ENCODE data around the gene RAPGEF1. TPM values are rescaled to one million over a fixed set of nuclear protein-coding genes. Genes with fewer than 3 reads are reported as not detected.
A peak's percentile ranks its signal among the peaks of the same experiment; 100 is the strongest.
"Not testable (repeated sequence)": the region's sequence is repeated elsewhere in the genome, so short reads cannot be mapped to it uniquely, and the experiment has no call there.

RAPGEF1 gene
- total and polyA plus RNA-seq, 7 experiments from 2014 or later = 1.2 to 181 (median 84.8) TPM

DNA sequence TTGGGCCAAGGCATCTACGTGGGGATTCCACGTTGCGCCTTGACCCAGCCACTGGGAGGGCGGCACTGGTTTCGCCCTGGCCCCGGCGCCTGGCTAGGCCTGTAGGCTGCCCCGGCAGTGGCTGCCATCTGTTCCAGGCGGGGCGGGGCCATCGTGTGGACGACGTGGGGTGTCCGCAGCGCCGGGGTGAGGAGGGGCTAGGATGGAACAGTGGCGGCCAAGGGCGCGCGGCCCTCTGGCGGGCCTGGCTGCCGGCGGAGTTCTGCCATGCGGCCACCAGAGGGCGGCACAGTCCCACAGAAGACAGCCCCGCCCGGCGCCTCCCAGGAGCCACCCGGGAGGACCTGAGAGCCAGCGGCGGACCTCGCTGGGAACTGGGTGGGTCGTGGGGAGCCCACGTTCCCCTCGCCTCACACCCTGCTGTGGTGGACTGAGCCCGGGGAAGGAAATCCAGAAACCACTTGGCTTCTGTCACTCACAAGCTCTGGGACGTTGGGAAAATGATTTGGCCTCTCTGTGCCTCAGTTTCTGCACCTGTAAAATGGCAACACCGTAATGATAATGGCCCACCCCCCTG, 22.6 kb upstream of the RAPGEF1 start:
- no peak overlapping the region for H3K4me3 ChIP-seq (ENCODE audit: low read length)
- H3K4me1 Mint-ChIP-seq = no peaks in the 10 kb centered on the region
- no peak overlapping the region for H3K27ac Mint-ChIP-seq
- H3K9me3 ChIP-seq (ENCODE audit: control insufficient read depth in 2 of 3, low read length in 3 of 3) = no peaks in the 10 kb centered on the region
- H3K36me3 Mint-ChIP-seq = no peaks in the 10 kb centered on the region
- no peak overlapping the region for H3K27ac ChIP-seq (ENCODE audit: low read depth, low read length)
- H3K36me3 ChIP-seq (ENCODE audit: control insufficient read depth in 2 of 3, insufficient read depth in 3 of 3, low read length in 3 of 3) = no peaks in the 10 kb centered on the region
- peak; percentile 47 to 87 (median 68) for DNase-seq
- peak; percentile 98 for ATAC-seq
- CTCF ChIA-PET = interaction anchor here (0.9 to 2.1 kb wide), 7 partner anchors 379 to 511 kb away, joined by 3 to 8 read pairs (median 4); no protein-coding TSS in a partner anchor
- H3K4me3 Mint-ChIP-seq = peak overlapping the region in 1 of 10 donors; percentile 19
- intact Hi-C loops (cut with micrococcal nuclease) = loop anchor here (1.0 to 5.0 kb wide), 5 partner anchors 190 to 1210 kb away; no protein-coding TSS in a partner anchor
- POLR2A ChIA-PET = no interaction called here
- no peaks in the 10 kb centered on the region for H3K9me3 Mint-ChIP-seq
- H3K4me1 ChIP-seq (ENCODE audit: control insufficient read depth in 2 of 2, insufficient read depth in 2 of 2, low read length in 2 of 2) = no peaks in the 10 kb centered on the region
- peaks cover 0 to 39% (median 9%) of the 10 kb centered on the region in 5 donors for H3K27me3 Mint-ChIP-seq
- H3K27me3 ChIP-seq (ENCODE audit: control insufficient read depth in 2 of 2, insufficient read depth in 2 of 2, low read length in 2 of 2) = no peaks in the 10 kb centered on the region

DNA sequence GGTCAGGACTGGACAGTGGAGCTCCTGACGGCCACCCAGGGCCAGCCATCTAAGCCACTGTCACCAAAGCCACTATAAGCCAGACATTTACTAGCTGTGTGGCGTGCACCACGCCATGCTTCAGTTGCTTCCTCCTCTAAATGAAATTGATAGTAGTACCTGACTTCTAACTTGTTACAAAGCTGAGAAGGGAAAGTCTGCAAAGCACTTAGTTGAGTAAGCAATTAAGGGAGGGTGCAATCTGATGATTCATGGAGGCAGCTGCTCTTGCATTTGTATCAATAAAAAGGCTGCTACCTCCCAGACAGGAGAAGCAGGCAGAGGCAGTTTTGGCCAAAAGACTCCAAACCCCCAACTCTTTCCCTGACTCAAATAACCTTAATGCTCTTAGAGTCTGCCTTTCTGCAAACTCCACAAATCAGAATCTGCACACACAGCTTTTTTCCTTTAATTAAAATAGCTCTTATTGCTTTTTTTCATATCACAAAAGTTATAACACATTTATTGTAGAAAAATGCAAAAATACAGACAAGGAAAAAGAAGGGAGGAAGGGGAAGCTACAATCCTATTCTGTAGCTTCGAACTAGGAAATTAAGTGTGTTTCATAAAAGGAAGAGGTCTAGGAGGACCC, 19.3 kb upstream of the RAPGEF1 start:
- ChIA-PET CTCF (interaction anchor here (0.7 to 1.8 kb wide), 9 partner anchors 9 to 1601 kb away, joined by 3 to 7 read pairs (median 4); no protein-coding TSS in a partner anchor), POLR2A (interaction anchor here (1.7 kb wide), 1 partner anchor 16 kb away, joined by 5 read pairs; no protein-coding TSS in a partner anchor)
- H3K36me3 Mint-ChIP-seq = no peaks in the 10 kb centered on the region
- peaks cover 5 to 7% (median 6%) of the 10 kb centered on the region in 7 donors for H3K4me1 Mint-ChIP-seq
- Histone ChIP-seq H3K36me3 (ENCODE audit: control insufficient read depth in 2 of 3, insufficient read depth in 3 of 3, low read length in 3 of 3) (no peaks in the 10 kb centered on the region), H3K4me3 (ENCODE audit: low read length) (no peak overlapping the region), H3K9me3 (ENCODE audit: control insufficient read depth in 2 of 3, low read length in 3 of 3) (no peaks in the 10 kb centered on the region), H3K27me3 (ENCODE audit: control insufficient read depth in 2 of 2, insufficient read depth in 2 of 2, low read length in 2 of 2) (no peaks in the 10 kb centered on the region), H3K27ac (ENCODE audit: low read depth, low read length) (no peak overlapping the region), H3K4me1 (ENCODE audit: control insufficient read depth in 2 of 2, insufficient read depth in 2 of 2, low read length in 2 of 2) (peaks cover 0 to 4% of the 10 kb centered on the region in 2 donors)
- no peak for DNase-seq
- ATAC-seq = no peak
- intact Hi-C loops (cut with micrococcal nuclease) = no loop called here
- H3K4me3 Mint-ChIP-seq = no peak overlapping the region
- no peak overlapping the region for H3K27ac Mint-ChIP-seq
- H3K9me3 Mint-ChIP-seq = no peaks in the 10 kb centered on the region
- peaks cover 0 to 28% (median 0%) of the 10 kb centered on the region in 5 donors for H3K27me3 Mint-ChIP-seq

DNA sequence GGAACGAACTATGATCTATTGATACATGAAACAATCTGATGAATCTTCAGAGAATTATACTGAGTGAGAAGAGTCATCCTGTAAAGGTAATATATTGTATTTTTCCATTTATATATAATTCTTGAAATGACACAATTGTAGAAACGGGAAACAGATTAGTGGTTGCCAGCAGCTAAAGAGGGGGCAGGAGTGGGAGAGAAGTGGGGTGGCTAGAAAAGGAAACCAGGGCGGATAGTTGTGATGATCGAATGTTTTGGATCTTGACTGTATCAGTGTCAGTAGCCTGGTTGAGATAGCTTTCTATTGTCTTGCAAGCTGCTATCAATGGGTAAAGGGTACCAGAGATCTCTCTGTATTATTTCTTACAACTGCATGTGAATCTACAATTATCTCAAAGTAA, 17.7 kb upstream of the RAPGEF1 start:
- Histone ChIP-seq H3K9me3 (ENCODE audit: control insufficient read depth in 2 of 3, low read length in 3 of 3) (no peaks in the 10 kb centered on the region), H3K27me3 (ENCODE audit: control insufficient read depth in 2 of 2, insufficient read depth in 2 of 2, low read length in 2 of 2) (no peaks in the 10 kb centered on the region), H3K4me3 (ENCODE audit: low read length) (no peak overlapping the region), H3K27ac (ENCODE audit: low read depth, low read length) (no peak overlapping the region), H3K4me1 (ENCODE audit: control insufficient read depth in 2 of 2, insufficient read depth in 2 of 2, low read length in 2 of 2) (peaks cover 0 to 4% of the 10 kb centered on the region in 2 donors), H3K36me3 (ENCODE audit: control insufficient read depth in 2 of 3, insufficient read depth in 3 of 3, low read length in 3 of 3) (no peaks in the 10 kb centered on the region)
- Mint-ChIP-seq H3K27me3 (peaks cover 0 to 28% (median 0%) of the 10 kb centered on the region in 5 donors), H3K9me3 (no peaks in the 10 kb centered on the region), H3K27ac (no peak overlapping the region), H3K4me3 (no peak overlapping the region), H3K4me1 (peaks cover 5 to 7% (median 6%) of the 10 kb centered on the region in 7 donors), H3K36me3 (no peaks in the 10 kb centered on the region)
- no peak for DNase-seq
- no peak for ATAC-seq
- intact Hi-C loops (cut with micrococcal nuclease) = no loop called here
- ChIA-PET CTCF (interaction anchor here (0.6 to 1.1 kb wide), 7 partner anchors 8 to 849 kb away, joined by 3 to 4 read pairs (median 3); no protein-coding TSS in a partner anchor), POLR2A (interaction anchor here (0.6 kb wide), 2 partner anchors 180 to 707 kb away, joined by 3 read pairs; no protein-coding TSS in a partner anchor)

DNA sequence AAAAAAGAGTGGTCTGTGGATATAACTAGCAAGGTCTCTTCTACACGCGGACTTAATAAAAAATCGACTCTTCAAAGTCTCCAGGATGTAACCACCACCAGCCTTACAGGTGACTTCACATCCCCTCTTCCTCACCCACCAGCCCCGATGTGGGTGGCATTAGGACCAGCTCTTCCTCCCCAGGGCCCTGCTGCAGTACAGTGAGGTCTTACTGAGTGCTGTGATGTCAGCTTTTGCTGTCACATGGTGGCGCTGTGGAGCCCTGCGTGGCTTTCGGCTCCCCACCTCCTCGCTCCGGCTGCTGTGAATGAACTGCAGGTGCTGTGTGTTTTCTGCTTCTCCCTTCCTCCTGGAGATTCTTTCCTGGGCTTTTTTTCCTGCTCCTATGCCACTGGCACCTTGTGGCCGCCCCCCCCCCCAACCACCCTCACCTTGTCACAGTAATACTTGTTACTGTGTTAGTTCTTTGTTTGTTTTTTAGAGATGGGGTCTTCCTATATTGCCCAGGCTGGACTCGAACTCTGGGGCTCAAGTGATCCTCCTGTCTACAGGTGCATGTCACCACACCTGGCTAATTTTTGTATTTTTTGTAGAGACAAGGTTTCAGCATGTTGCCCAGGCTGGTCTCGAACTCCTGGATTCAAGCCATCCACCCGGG, 15.8 kb upstream of the RAPGEF1 start:
- Histone ChIP-seq H3K9me3 (ENCODE audit: control insufficient read depth in 2 of 3, low read length in 3 of 3) (no peaks in the 10 kb centered on the region), H3K36me3 (ENCODE audit: control insufficient read depth in 2 of 3, insufficient read depth in 3 of 3, low read length in 3 of 3) (no peaks in the 10 kb centered on the region), H3K4me3 (ENCODE audit: low read length) (no peak overlapping the region), H3K27ac (ENCODE audit: low read depth, low read length) (no peak overlapping the region), H3K4me1 (ENCODE audit: control insufficient read depth in 2 of 2, insufficient read depth in 2 of 2, low read length in 2 of 2) (peaks cover 0 to 4% of the 10 kb centered on the region in 2 donors), H3K27me3 (ENCODE audit: control insufficient read depth in 2 of 2, insufficient read depth in 2 of 2, low read length in 2 of 2) (no peaks in the 10 kb centered on the region)
- Mint-ChIP-seq H3K36me3 (no peaks in the 10 kb centered on the region), H3K27ac (peak overlapping the region in 5 of 9 donors; percentile 7 to 65 (median 23)), H3K9me3 (no peaks in the 10 kb centered on the region), H3K4me1 (peaks cover 5 to 7% (median 6%) of the 10 kb centered on the region in 7 donors), H3K4me3 (peak overlapping the region in 6 of 10 donors; percentile 1 to 68 (median 33)), H3K27me3 (peaks cover 0 to 28% (median 0%) of the 10 kb centered on the region in 5 donors)
- ChIA-PET POLR2A (interaction anchor here (0.6 kb wide), 1 partner anchor 490 kb away, joined by 3 read pairs; no protein-coding TSS in a partner anchor), CTCF (interaction anchor here (0.5 to 1.3 kb wide), 7 partner anchors 12 to 519 kb away, joined by 3 read pairs; partner anchors contain the start of gene RAPGEF1)
- intact Hi-C loops (cut with micrococcal nuclease) = loop anchor here in 1 of 2 donors (2.0 kb wide), 2 partner anchors 407 to 481 kb away; partner anchors contain the start of gene NTNG2
- DNase-seq (peak; percentile 67 to 84 (median 80)), ATAC-seq (peak; percentile 100)

DNA sequence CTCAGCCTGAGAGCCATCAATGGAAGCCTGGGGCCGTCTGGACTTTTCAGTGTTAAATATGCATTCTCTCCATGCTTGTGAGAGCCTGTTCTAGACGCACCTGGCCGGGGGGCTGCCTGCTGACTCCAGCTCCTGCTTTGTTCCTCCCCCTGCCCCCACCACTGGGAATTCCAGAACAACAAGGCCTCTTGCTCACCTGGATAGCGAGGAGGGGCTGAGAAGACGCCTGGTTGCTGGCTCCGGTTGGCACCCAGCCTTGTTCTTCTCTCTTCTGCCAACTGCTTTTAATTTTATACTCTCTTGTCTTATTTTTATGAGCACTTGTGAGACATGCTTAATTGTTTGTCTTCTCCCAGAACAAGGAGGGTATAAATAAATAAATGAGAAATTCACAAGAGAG, 15.0 kb upstream of the RAPGEF1 start:
- Histone ChIP-seq H3K4me1 (ENCODE audit: control insufficient read depth in 2 of 2, insufficient read depth in 2 of 2, low read length in 2 of 2) (peaks cover 0 to 4% of the 10 kb centered on the region in 2 donors), H3K9me3 (ENCODE audit: control insufficient read depth in 2 of 3, low read length in 3 of 3) (no peaks in the 10 kb centered on the region), H3K36me3 (ENCODE audit: control insufficient read depth in 2 of 3, insufficient read depth in 3 of 3, low read length in 3 of 3) (no peaks in the 10 kb centered on the region), H3K27ac (ENCODE audit: low read depth, low read length) (no peak overlapping the region), H3K4me3 (ENCODE audit: low read length) (no peak overlapping the region), H3K27me3 (ENCODE audit: control insufficient read depth in 2 of 2, insufficient read depth in 2 of 2, low read length in 2 of 2) (no peaks in the 10 kb centered on the region)
- CTCF ChIA-PET = interaction anchor here (1.0 to 1.4 kb wide), 3 partner anchors 9 to 481 kb away, joined by 3 to 6 read pairs (median 3); no protein-coding TSS in a partner anchor
- Mint-ChIP-seq H3K4me3 (no peak overlapping the region), H3K27me3 (peaks cover 0 to 28% (median 0%) of the 10 kb centered on the region in 5 donors), H3K27ac (no peak overlapping the region), H3K4me1 (peaks cover 5 to 7% (median 6%) of the 10 kb centered on the region in 7 donors), H3K9me3 (no peaks in the 10 kb centered on the region), H3K36me3 (no peaks in the 10 kb centered on the region)
- intact Hi-C loops (cut with micrococcal nuclease) = loop anchor here in 1 of 2 donors (2.0 kb wide), 2 partner anchors 408 to 482 kb away; partner anchors contain the start of gene NTNG2
- no peak for ATAC-seq
- DNase-seq = no peak
- POLR2A ChIA-PET = interaction anchor here (0.7 kb wide), 1 partner anchor 77 kb away, joined by 4 read pairs; no protein-coding TSS in a partner anchor

DNA sequence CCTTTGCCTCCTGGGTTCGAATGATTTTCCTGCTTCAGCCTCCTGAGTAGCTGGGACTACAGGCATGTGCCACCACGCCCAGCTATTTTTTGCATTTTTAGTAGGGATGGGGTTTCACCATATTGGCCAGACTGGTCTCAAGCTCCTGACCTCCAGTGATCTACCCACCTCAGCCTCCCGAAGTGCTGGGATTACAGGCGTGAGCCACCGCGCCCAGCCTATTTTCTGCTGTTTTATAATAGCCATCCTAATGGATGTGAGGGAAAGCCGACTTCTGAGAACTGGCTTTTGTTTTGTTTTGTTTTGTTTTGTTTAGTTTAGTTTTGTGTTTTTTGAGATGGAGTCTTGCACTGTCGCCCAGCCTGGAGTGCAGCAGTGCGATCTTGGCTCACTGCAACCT, 13.9 kb upstream of the RAPGEF1 start:
- H3K27me3 Mint-ChIP-seq = peaks cover 0 to 22% (median 0%) of the 10 kb centered on the region in 5 donors
- not testable (repeated sequence) for H3K9me3 Mint-ChIP-seq; H3K36me3 Mint-ChIP-seq; H3K4me1 Mint-ChIP-seq; DNase-seq; H3K27ac Mint-ChIP-seq; H3K27me3 ChIP-seq (ENCODE audit: control insufficient read depth in 2 of 2, insufficient read depth in 2 of 2, low read length in 2 of 2); H3K9me3 ChIP-seq (ENCODE audit: control insufficient read depth in 2 of 3, low read length in 3 of 3); ATAC-seq; H3K4me1 ChIP-seq (ENCODE audit: control insufficient read depth in 2 of 2, insufficient read depth in 2 of 2, low read length in 2 of 2); H3K4me3 Mint-ChIP-seq; H3K36me3 ChIP-seq (ENCODE audit: control insufficient read depth in 2 of 3, insufficient read depth in 3 of 3, low read length in 3 of 3); H3K4me3 ChIP-seq (ENCODE audit: low read length); H3K27ac ChIP-seq (ENCODE audit: low read depth, low read length)
- intact Hi-C loops (cut with micrococcal nuclease) = loop anchor here in 1 of 2 donors (2.0 kb wide), 2 partner anchors 409 to 483 kb away; partner anchors contain the start of gene NTNG2
- ChIA-PET CTCF (interaction anchor here (1.4 kb wide), 1 partner anchor 8 kb away, joined by 6 read pairs; no protein-coding TSS in a partner anchor), POLR2A (interaction anchor here (1.4 kb wide), 1 partner anchor 10 kb away, joined by 4 read pairs; no protein-coding TSS in a partner anchor)

All from naive thymus-derived CD4-positive, alpha-beta T cell (primary cell).